Astrocyte (in vitro differentiated cells and primary cell): ENCODE data around the gene EGFR. TPM values are rescaled to one million over a fixed set of nuclear protein-coding genes. Genes with fewer than 3 reads are reported as not detected.

ENCODE experiments used
- DNase-seq: peaks from one replicate; pipeline ENCODE4 v3.0.0-alpha.2; 2010; ENCODE audit warnings: low read depth
- FAIRE-seq: peaks from 2 replicates; lab custom pipeline; 2011; peaks lifted over from hg19 to GRCh38; lab: Jason Lieb, UNC
- H2AFZ ChIP-seq: 2 replicates; pipeline ENCODE4 v1.6.0; 2012; ENCODE audit warnings: low read depth, low read length, inconsistent platforms
- H3K27ac ChIP-seq: 2 replicates; pipeline ENCODE4 v1.5.1; 2011; ENCODE audit warnings: low read depth, low read length, inconsistent platforms
- H3K27me3 ChIP-seq: 2 replicates; pipeline ENCODE4 v1.6.0; 2011; ENCODE audit warnings: low read length, inconsistent platforms; ENCODE audit not compliant: insufficient read depth
- H3K36me3 ChIP-seq: 2 replicates; pipeline ENCODE4 v1.5.1; 2011; ENCODE audit warnings: low read length, inconsistent platforms; ENCODE audit not compliant: insufficient read depth
- H3K4me1 ChIP-seq: 2 replicates; pipeline ENCODE4 v1.5.1; 2011; ENCODE audit warnings: low read length, inconsistent platforms; ENCODE audit not compliant: insufficient read depth
- H3K4me2 ChIP-seq: 2 replicates; pipeline ENCODE4 v1.6.0; 2012; ENCODE audit warnings: low read length, inconsistent platforms
- H3K4me3 ChIP-seq: 2 replicates; pipeline ENCODE4 v1.5.1; 2011; ENCODE audit warnings: low read depth, mild to moderate bottlenecking, low read length, inconsistent platforms; ENCODE audit not compliant: insufficient read depth
- H3K79me2 ChIP-seq: 2 replicates; pipeline ENCODE4 v1.6.0; 2012; ENCODE audit warnings: mild to moderate bottlenecking, low read length, inconsistent platforms; ENCODE audit not compliant: insufficient read depth
- H3K9ac ChIP-seq: 2 replicates; pipeline ENCODE4 v1.6.0; 2012; ENCODE audit warnings: mild to moderate bottlenecking, low read length, inconsistent platforms
- H3K9me3 ChIP-seq: 2 replicates; pipeline ENCODE4 v1.5.1; 2012; ENCODE audit warnings: low read depth, mild to moderate bottlenecking, low read length, inconsistent platforms; ENCODE audit not compliant: insufficient read depth
- H4K20me1 ChIP-seq: 2 replicates; pipeline ENCODE4 v1.6.0; 2012; ENCODE audit warnings: low read length, inconsistent platforms; ENCODE audit not compliant: insufficient read depth
- H3K27ac Mint-ChIP-seq: one replicate; pipeline ENCODE4 v1.8.0; 2021; ENCODE audit warnings: mild to moderate bottlenecking, mixed read lengths; ENCODE audit not compliant: unreplicated experiment
- H3K27me3 Mint-ChIP-seq: one replicate; pipeline ENCODE4 v1.8.0; 2021; ENCODE audit warnings: low read depth, mixed read lengths; ENCODE audit not compliant: unreplicated experiment
- H3K36me3 Mint-ChIP-seq: one replicate; pipeline ENCODE4 v1.8.0; 2021; ENCODE audit warnings: low read depth, mixed read lengths; ENCODE audit not compliant: unreplicated experiment
- H3K4me1 Mint-ChIP-seq: one replicate; pipeline ENCODE4 v1.8.0; 2021; ENCODE audit warnings: low read depth, mixed read lengths; ENCODE audit not compliant: unreplicated experiment
- H3K4me3 Mint-ChIP-seq: one replicate; pipeline ENCODE4 v1.8.0; 2021; ENCODE audit warnings: mild to moderate bottlenecking, moderate library complexity, mixed read lengths; ENCODE audit not compliant: unreplicated experiment
- H3K9me3 Mint-ChIP-seq: one replicate; pipeline ENCODE4 v1.8.0; 2021; ENCODE audit warnings: mild to moderate bottlenecking, mixed read lengths; ENCODE audit not compliant: unreplicated experiment
- CTCF ChIP-seq: IDR thresholded peaks from 2 replicates; pipeline ENCODE4 v1.5.1; 2011; ENCODE audit warnings: low read depth, mild to moderate bottlenecking, inconsistent platforms, low read length, moderate library complexity; ENCODE audit not compliant: insufficient read depth
- EZH2 ChIP-seq: IDR thresholded peaks from 2 replicates; pipeline ENCODE4 v1.6.1; 2012; ENCODE audit warnings: mild to moderate bottlenecking, low read length, inconsistent platforms; ENCODE audit not compliant: insufficient read depth
- total RNA-seq: library from RNA; stranded (reverse); gene quantifications from 2 replicates; pipeline ENCODE4 v1.2.1, GENCODE V29; 2021

Gene EGFR
- total RNA-seq, 1 donor from 2014 or later: 27.3 TPM

DNA sequence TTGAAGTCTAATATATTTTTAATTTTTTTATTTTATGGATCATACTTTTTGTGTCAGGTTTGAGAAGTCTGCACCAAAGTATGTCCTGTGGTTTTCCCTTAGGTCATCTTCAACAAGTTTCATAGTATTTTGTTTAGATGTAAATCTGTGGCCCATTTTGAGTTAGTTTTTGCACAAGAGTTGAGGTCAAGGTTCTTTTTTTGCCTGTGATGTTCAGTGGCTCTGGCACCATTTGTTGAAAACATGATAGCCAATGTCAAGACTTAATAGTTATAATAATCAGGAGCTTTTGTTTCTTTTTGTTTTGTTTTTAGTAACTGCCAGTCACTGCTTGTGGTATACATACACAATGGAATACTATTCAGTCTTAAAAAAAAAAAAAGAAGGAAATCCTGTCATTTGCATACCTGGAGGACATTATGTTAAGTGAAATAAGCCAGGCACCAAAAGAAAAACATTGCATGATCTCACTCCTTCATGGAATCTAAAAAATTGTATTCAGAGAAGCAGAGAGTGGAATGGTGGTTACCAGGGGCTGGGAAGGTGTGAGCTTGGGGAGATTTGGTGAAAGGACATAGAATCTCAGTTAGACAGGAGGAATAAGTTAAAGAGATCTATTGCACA, 61.3 kb downstream of the EGFR start:
- no peak overlapping the region for H3K27ac ChIP-seq
- H3K27ac Mint-ChIP-seq: peak overlapping the region; percentile 59

DNA sequence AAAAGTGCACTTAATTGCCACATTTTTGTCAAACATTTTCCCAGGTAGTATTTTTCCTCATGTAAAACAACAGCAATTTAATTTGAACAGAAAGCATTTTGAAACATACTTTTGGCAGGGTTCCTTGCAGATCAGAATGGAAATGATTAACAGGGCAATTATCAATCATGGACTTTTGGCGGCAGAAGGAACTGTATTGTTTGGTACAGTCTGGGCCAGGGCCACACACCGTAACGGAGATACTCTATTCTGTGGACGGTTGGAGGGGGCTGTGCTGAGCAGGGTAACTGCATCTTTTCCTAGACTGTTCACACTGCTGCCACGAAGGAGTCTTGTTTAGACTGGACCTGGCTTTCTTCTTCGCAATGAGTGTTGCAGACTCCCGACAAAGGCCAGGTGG, 62.3 kb downstream of the EGFR start:
- Histone ChIP-seq H4K20me1 (no peaks in the 10 kb centered on the region), H3K4me2 (no peak overlapping the region), H2AFZ (no peak overlapping the region), H3K27me3 (no peaks in the 10 kb centered on the region), H3K79me2 (peaks cover 89% of the 10 kb centered on the region), H3K4me1 (peaks cover 26% of the 10 kb centered on the region), H3K27ac (no peak overlapping the region), H3K4me3 (no peak overlapping the region), H3K9me3 (no peaks in the 10 kb centered on the region), H3K36me3 (no peaks in the 10 kb centered on the region), H3K9ac (no peak overlapping the region)
- TF ChIP-seq CTCF (no peak), EZH2 (no peak)
- no peak overlapping the region for H3K27ac Mint-ChIP-seq
- peaks cover 4% of the 10 kb centered on the region for H3K36me3 Mint-ChIP-seq
- DNase-seq (no peak), FAIRE-seq (no peak)
- peaks cover 46% of the 10 kb centered on the region for H3K4me1 Mint-ChIP-seq
- H3K4me3 Mint-ChIP-seq: no peak overlapping the region
- H3K9me3 Mint-ChIP-seq: no peaks in the 10 kb centered on the region
- no peaks in the 10 kb centered on the region for H3K27me3 Mint-ChIP-seq

More for the DNA sequence above, 61.3 kb downstream of the EGFR start:
- Mint-ChIP-seq H3K4me3 (no peak overlapping the region), H3K27me3 (no peaks in the 10 kb centered on the region), H3K9me3 (no peaks in the 10 kb centered on the region), H3K36me3 (peaks cover 4% of the 10 kb centered on the region), H3K4me1 (peaks cover 40% of the 10 kb centered on the region)
- Histone ChIP-seq H3K36me3 (no peaks in the 10 kb centered on the region), H3K27me3 (no peaks in the 10 kb centered on the region), H2AFZ (no peak overlapping the region), H3K4me3 (no peak overlapping the region), H3K4me2 (no peak overlapping the region), H3K4me1 (peaks cover 17% of the 10 kb centered on the region), H4K20me1 (no peaks in the 10 kb centered on the region), H3K79me2 (peaks cover 90% of the 10 kb centered on the region), H3K9ac (no peak overlapping the region), H3K9me3 (no peaks in the 10 kb centered on the region)
- no peak for TF ChIP-seq EZH2
- TF ChIP-seq CTCF: no peak
- FAIRE-seq (no peak), DNase-seq (no peak)

DNA sequence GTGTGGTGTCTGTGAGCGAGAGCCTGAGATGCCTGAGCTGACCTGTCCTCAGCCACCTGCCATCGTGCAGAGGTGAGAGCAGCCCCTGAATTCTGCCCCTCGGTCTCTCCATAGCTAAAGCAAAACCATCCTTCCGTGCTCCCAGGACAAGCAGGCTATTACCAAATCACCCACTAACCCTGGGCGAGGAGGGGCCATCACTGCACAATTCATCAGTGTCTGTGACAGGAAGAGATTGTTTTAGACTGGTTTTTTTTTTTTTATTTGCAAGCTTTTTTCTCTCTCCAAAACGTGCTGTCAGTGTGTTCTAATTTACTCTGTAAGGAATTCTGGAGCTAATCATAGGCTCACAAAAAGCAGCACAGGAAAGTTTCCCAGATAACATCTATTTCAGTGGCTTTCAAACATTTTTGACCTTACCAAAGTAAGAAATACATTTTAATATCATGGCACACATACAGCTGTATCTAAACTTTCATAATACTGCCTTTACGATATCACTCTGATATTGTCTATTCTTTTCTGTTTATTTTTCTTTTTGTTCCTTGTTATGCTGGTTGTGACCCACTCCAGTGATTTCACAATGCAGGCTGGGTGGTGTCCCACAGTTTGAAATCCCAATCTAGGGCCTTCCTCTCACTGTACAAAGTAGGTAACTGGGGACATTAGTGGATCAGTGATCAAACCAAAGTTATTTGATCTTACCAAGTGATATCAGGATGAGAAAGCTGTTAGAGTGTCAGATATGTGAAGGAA, 62.8 kb downstream of the EGFR start:
- peaks cover 48% of the 10 kb centered on the region for H3K4me1 Mint-ChIP-seq
- FAIRE-seq: no peak
- no peak overlapping the region for H3K27ac ChIP-seq

More for the DNA sequence above, 62.8 kb downstream of the EGFR start:
- no peak overlapping the region for H3K4me2 ChIP-seq
- Mint-ChIP-seq H3K27me3 (no peaks in the 10 kb centered on the region), H3K9me3 (no peaks in the 10 kb centered on the region), H3K36me3 (peaks cover 4% of the 10 kb centered on the region), H3K27ac (peak overlapping the region; percentile 83), H3K4me3 (no peak overlapping the region)
- H3K27me3 ChIP-seq: no peaks in the 10 kb centered on the region
- no peak for TF ChIP-seq CTCF
- no peak for TF ChIP-seq EZH2
- peaks cover 83% of the 10 kb centered on the region for H3K79me2 ChIP-seq
- DNase-seq: no peak
- no peak overlapping the region for H3K4me3 ChIP-seq
- H3K9ac ChIP-seq: no peak overlapping the region
- H3K9me3 ChIP-seq: no peaks in the 10 kb centered on the region
- no peaks in the 10 kb centered on the region for H3K36me3 ChIP-seq
- no peak overlapping the region for H2AFZ ChIP-seq
- no peaks in the 10 kb centered on the region for H4K20me1 ChIP-seq
- H3K4me1 ChIP-seq: peaks cover 31% of the 10 kb centered on the region
